A549 (cell line): ENCODE measurements around the gene CNTNAP2. TPM values are rescaled to one million over a fixed set of nuclear protein-coding genes. Genes with fewer than 3 reads are reported as not detected.
A peak's percentile ranks its signal among the peaks of the same experiment; 100 is the strongest.

ENCODE experiments used
- ATAC-seq, 2 experiments: fragments of 200-7000 bp in 1 of 2; fragments of >200 bp in 1 of 2; cut with Nextera tagmentation in 1 of 2; cut with Tn5 transposase in 1 of 2; 3 replicates each; pipeline versions ENCODE4 v1.8.0 to v1.9.1; 2018 to 2020; ENCODE audit warnings: mild to moderate bottlenecking in 1 of 2, moderate library complexity in 1 of 2
- CTCF ChIA-PET: fragments of 300-600 bp; sonication (Branson Sonifier 250); formaldehyde crosslinking; extraction: SDS; loops from one replicate; lab custom pipeline; 2021; ENCODE audit warnings: antibody characterized with exemption, inconsistent platforms; lab: Yijun Ruan, JAX
- POLR2A ChIA-PET: fragments of 350-600 bp; formaldehyde crosslinking; extraction: SDS; loops from one replicate; lab custom pipeline; 2021; ENCODE audit warnings: antibody characterized with exemption, inconsistent platforms; lab: Yijun Ruan, JAX
- DNase-seq, 2 experiments: peaks; one replicate each; pipeline versions ENCODE4 v3.0.0 to v3.0.0-alpha.2; 2011 to 2016; ENCODE audit warnings: low read depth in 1 of 2, low spot score in 1 of 2
- FAIRE-seq: peaks from 2 replicates; lab custom pipeline; 2011; peaks lifted over from hg19 to GRCh38; lab: Jason Lieb, UNC
- H3K27ac ChIP-seq, 2 experiments: fragments of >200 bp; sonication (Bioruptor Twin); formaldehyde crosslinking; 3 replicates each; pipeline ENCODE4 v1.5.1; 2016 to 2017
- H3K4me1 ChIP-seq: fragments of >200 bp; sonication (Bioruptor Twin); formaldehyde crosslinking; 3 replicates; pipeline ENCODE4 v1.6.1; 2016
- H3K4me2 ChIP-seq: fragments of >200 bp; sonication (Bioruptor Twin); formaldehyde crosslinking; 3 replicates; pipeline ENCODE4 v1.6.1; 2016
- H3K4me3 ChIP-seq: fragments of >200 bp; sonication (Bioruptor Twin); formaldehyde crosslinking; 3 replicates; pipeline ENCODE4 v1.5.1; 2016
- H3K9me3 ChIP-seq: fragments of >200 bp; sonication (Bioruptor Twin); formaldehyde crosslinking; 3 replicates; pipeline ENCODE4 v1.6.1; 2016
- ATOH8 ChIP-seq: fragments of 250-450 bp; sonication (Bioruptor Pico); IDR thresholded peaks from 2 replicates; pipeline ENCODE4 v1.5.0; 2020; ENCODE audit warnings: low read depth, mild to moderate bottlenecking, moderate library complexity
- CBX2 ChIP-seq: fragments of 200-600 bp; sonication (generic); IDR thresholded peaks from 2 replicates; pipeline ENCODE4 v1.6.1; 2016; ENCODE audit warnings: low read depth, mild to moderate bottlenecking, borderline replicate concordance
- CHD4 ChIP-seq: fragments of 200-600 bp; sonication (generic); IDR thresholded peaks from 2 replicates; pipeline ENCODE4 v1.6.1; 2016; ENCODE audit warnings: antibody characterized with exemption, mild to moderate bottlenecking, borderline replicate concordance
- ELK1 ChIP-seq: fragments of 150-350 bp; IDR thresholded peaks from 2 replicates; pipeline ENCODE4 v1.6.1; 2014; ENCODE audit warnings: low read depth, mild to moderate bottlenecking, low read length
- FOSB ChIP-seq: fragments of 250-450 bp; sonication (Bioruptor Pico); IDR thresholded peaks from 2 replicates; pipeline ENCODE4 v1.5.0; 2020; ENCODE audit warnings: mild to moderate bottlenecking, moderate library complexity
- FOSL2 ChIP-seq, 2 experiments: fragments of 450-650 bp in 1 of 2; fragments of >200 bp in 1 of 2; sonication (Bioruptor Twin) in 1 of 2; formaldehyde crosslinking; IDR thresholded peaks; 2 replicates each; pipeline versions ENCODE4 v1.5.0 to v1.6.1; 2016 to 2020; ENCODE audit warnings: mild to moderate bottlenecking in 1 of 2, moderate library complexity in 1 of 2
- FOXS1 ChIP-seq: fragments of 250-450 bp; sonication (Bioruptor Pico); IDR thresholded peaks from 2 replicates; pipeline ENCODE4 v1.5.0; 2020; ENCODE audit warnings: mild to moderate bottlenecking, moderate library complexity
- GATA3 ChIP-seq: IDR thresholded peaks from 2 replicates; pipeline ENCODE4 v1.6.1; 2012; ENCODE audit warnings: borderline replicate concordance
- HMGXB4 ChIP-seq: fragments of 250-450 bp; sonication (Bioruptor Pico); IDR thresholded peaks from 2 replicates; pipeline ENCODE4 v1.5.0; 2021; ENCODE audit warnings: mild to moderate bottlenecking, moderate library complexity, borderline replicate concordance
- HOXA7 ChIP-seq: fragments of 250-450 bp; sonication (Bioruptor Pico); IDR thresholded peaks from 2 replicates; pipeline ENCODE4 v1.5.0; 2020; ENCODE audit warnings: mild to moderate bottlenecking, moderate library complexity
- JUN ChIP-seq, 2 experiments: fragments of >200 bp; sonication (Bioruptor Twin); formaldehyde crosslinking; IDR thresholded peaks; 2 replicates in 1 of 2; 3 replicates in 1 of 2; pipeline ENCODE4 v1.6.1; 2016 to 2017
- JUNB ChIP-seq: fragments of >200 bp; sonication (Bioruptor Twin); formaldehyde crosslinking; IDR thresholded peaks from 2 replicates; pipeline ENCODE4 v1.6.1; 2016
- KDM1A ChIP-seq: fragments of 200-600 bp; sonication (generic); IDR thresholded peaks from 2 replicates; pipeline ENCODE4 v1.6.1; 2016; ENCODE audit warnings: low read depth, mild to moderate bottlenecking
- MAX ChIP-seq: IDR thresholded peaks from 2 replicates; pipeline ENCODE4 v1.6.1; 2012
- MAZ ChIP-seq: fragments of 150-350 bp; IDR thresholded peaks from 2 replicates; pipeline ENCODE4 v1.6.1; 2014; ENCODE audit warnings: antibody characterized with exemption, low read depth, low read length, borderline replicate concordance
- NPAS2 ChIP-seq: fragments of 250-450 bp; sonication (Bioruptor Pico); IDR thresholded peaks from 2 replicates; pipeline ENCODE4 v1.8.0; 2022; ENCODE audit warnings: mild to moderate bottlenecking, moderate library complexity, borderline replicate concordance
- TP53 ChIP-seq: fragments of 250-450 bp; sonication (Bioruptor Pico); IDR thresholded peaks from 2 replicates; pipeline ENCODE4 v1.5.0; 2021; ENCODE audit warnings: mild to moderate bottlenecking, moderate library complexity
- USF2 ChIP-seq: fragments of 450-650 bp; IDR thresholded peaks from 2 replicates; pipeline ENCODE4 v1.6.1; 2014; ENCODE audit warnings: antibody characterized with exemption
- ZC3H11A ChIP-seq: fragments of 450-650 bp; IDR thresholded peaks from 2 replicates; pipeline ENCODE4 v1.6.1; 2014; ENCODE audit warnings: antibody characterized with exemption, mild to moderate bottlenecking
- WGBS: methylation state at CpG from one replicate; pipeline ENCODE4 v1.1.6; 2017; ENCODE audit errors: missing lambda C conversion rate; 5-methylcytosine and 5-hydroxymethylcytosine counted together
- polyA plus RNA-seq, 4 experiments: library from polyadenylated mRNA; depleted of rRNA in 3 of 4; stranded (reverse); fragments of >200 nt; fragmentation: RNase III in 1 of 4; extraction: RNeasy Plus Mini Kit Qiagen cat#74134 plus additional on column Dnase treatment in 1 of 4; gene quantifications; 2 replicates in 3 of 4; 3 replicates in 1 of 4; pipeline ENCODE4 v1.2.3, GENCODE V29; 2011 to 2017

CNTNAP2 gene
- polyA plus RNA-seq, 2 of the 4 experiments (the other 2 are of a cell fraction) = 0.05 to 0.13 TPM

GRCh38 chr7:148442141-148442655 is 2325.6 kb downstream of the CNTNAP2 start:
- H3K4me2 ChIP-seq = no peak overlapping the region
- POLR2A ChIA-PET = no interaction called here
- ATAC-seq = no peak

GRCh38 chr7:148442933-148443332 is 2326.3 kb downstream of the CNTNAP2 start:
- FAIRE-seq (no peak), DNase-seq (no peak), ATAC-seq (no peak)
- Histone ChIP-seq H3K4me1 (peaks cover 12% of the 10 kb centered on the region), H3K9me3 (peaks cover 6% of the 10 kb centered on the region; the same call in 2 of the 3 replicates), H3K4me3 (no peak overlapping the region), H3K4me2 (no peak overlapping the region), H3K27ac (no peak overlapping the region)
- CTCF ChIA-PET = interaction anchor here (1.1 kb wide), 1 partner anchor 41 kb away, joined by 3 read pairs; no protein-coding TSS in a partner anchor
- no peak for TF ChIP-seq ZC3H11A
- WGBS = 77% methylated on average over 6 of the region's 6 CpGs
- POLR2A ChIA-PET = no interaction called here

More at GRCh38 chr7:148442141-148442655, 2325.6 kb downstream of the CNTNAP2 start:
- Histone ChIP-seq H3K4me3 (no peak overlapping the region), H3K9me3 (peaks cover 6% of the 10 kb centered on the region; the same call in 2 of the 3 replicates), H3K27ac (no peak overlapping the region), H3K4me1 (peaks cover 7% of the 10 kb centered on the region)
- DNase-seq (no peak), FAIRE-seq (no peak)
- CTCF ChIA-PET = interaction anchor here (0.6 to 1.1 kb wide), 2 partner anchors 12 to 40 kb away, joined by 3 read pairs; no protein-coding TSS in a partner anchor
- no peak for TF ChIP-seq GATA3
- TF ChIP-seq HMGXB4 (CRISPR knock-in tag) = no peak
- TF ChIP-seq CBX2 = no peak
- TF ChIP-seq ELK1 = no peak
- no peak for TF ChIP-seq TP53 (CRISPR knock-in tag)
- no peak for TF ChIP-seq KDM1A
- TF ChIP-seq JUN (IDR thresholded peaks at IDR 0.05) = no peak
- TF ChIP-seq FOSB (CRISPR knock-in tag) = no peak
- WGBS = 68% methylated on average over 8 of the region's 8 CpGs

GRCh38 chr7:148445260-148446044 is 2328.9 kb downstream of the CNTNAP2 start:
- no peak for FAIRE-seq
- CTCF ChIA-PET = no interaction called here
- TF ChIP-seq NPAS2 (no peak), FOXS1 (CRISPR knock-in tag) (no peak), CHD4 (no peak)
- DNase-seq = no peak
- POLR2A ChIA-PET = no interaction called here
- Histone ChIP-seq H3K27ac (peak overlapping the region in 1 of 2 experiments; percentile 35; a peak in 1 of 6 replicates), H3K4me3 (no peak overlapping the region), H3K4me1 (peaks cover 16% of the 10 kb centered on the region), H3K9me3 (peaks cover 6% of the 10 kb centered on the region; the same call in 2 of the 3 replicates), H3K4me2 (no peak overlapping the region)
- WGBS = 90% methylated on average over 26 of the region's 42 CpGs
- no peak for ATAC-seq

GRCh38 chr7:148447221-148447849 is 2330.7 kb downstream of the CNTNAP2 start:
- peaks cover 16% of the 10 kb centered on the region for H3K4me1 ChIP-seq
- H3K4me3 ChIP-seq = no peak overlapping the region
- peak; percentile 59 to 88; a peak in 3 of 6 replicates for ATAC-seq
- DNase-seq = peak; percentile 21 to 48
- POLR2A ChIA-PET = no interaction called here
- FAIRE-seq = no peak
- peaks cover 6% of the 10 kb centered on the region; the same call in 2 of the 3 replicates for H3K9me3 ChIP-seq
- CTCF ChIA-PET = interaction anchor here (0.6 to 1.2 kb wide), 2 partner anchors 129 to 162 kb away, joined by 3 read pairs; no protein-coding TSS in a partner anchor
- peak overlapping the region; percentile 60 for H3K4me2 ChIP-seq
- WGBS = 3% methylated on average over 4 of the region's 4 CpGs
- peak overlapping the region; percentile 37 to 65; a peak in 4 of 6 replicates for H3K27ac ChIP-seq
- peak; percentile 35; the same call in 1 of the 2 replicates for TF ChIP-seq FOSL2 (IDR thresholded peaks at IDR 0.05)
- TF ChIP-seq FOSL2 (CRISPR knock-in tag; IDR thresholded peaks at IDR 0.05) = peak; percentile 60
- TF ChIP-seq ELK1 = no peak
- TF ChIP-seq FOXS1 (CRISPR knock-in tag) = no peak
- TF ChIP-seq JUNB = peak; percentile 63
- TF ChIP-seq HOXA7 (CRISPR knock-in tag) = no peak
- peak; percentile 81 for TF ChIP-seq USF2
- TF ChIP-seq ATOH8 (CRISPR knock-in tag) = no peak
- peak; percentile 28; the same call in 1 of the 2 replicates for TF ChIP-seq MAX
- TF ChIP-seq MAZ = no peak
- no peak for TF ChIP-seq FOSB (CRISPR knock-in tag)
